Thyroid gland (tissue), 4 donors: ENCODE measurements around the gene PPP2R5E. TPM values are rescaled to one million over a fixed set of nuclear protein-coding genes. Genes with fewer than 3 reads are reported as not detected.

Experiments used
- DNase-seq, 2 donors: peaks; one replicate each; pipeline ENCODE4 v3.0.0-alpha.2; 2019
- H3K27ac ChIP-seq, 3 donors: fragments of 200-600 bp; sonication (generic); 1 replicate in 2 of 3; 2 replicates in 1 of 3; pipeline ENCODE4 v1.5.1; 2016 to 2019; ENCODE audit warnings: mild to moderate bottlenecking in 1 of 3, moderate library complexity in 1 of 3
- H3K27me3 ChIP-seq: fragments of 200-600 bp; sonication (generic); one replicate; pipeline ENCODE4 v1.5.1; 2019
- H3K36me3 ChIP-seq, 2 donors: fragments of 200-600 bp; sonication (generic); one replicate each; pipeline ENCODE4 v1.5.1; 2016 to 2019
- H3K4me1 ChIP-seq, 2 donors: fragments of 200-600 bp; sonication (generic); one replicate each; pipeline ENCODE4 v1.5.1; 2017 to 2019
- H3K4me3 ChIP-seq, 3 donors: fragments of 200-600 bp; sonication (generic); replicated peaks in 1 of 3; 1 replicate in 2 of 3; 2 replicates in 1 of 3; pipeline ENCODE4 v1.5.1; 2016; ENCODE audit warnings: mild to moderate bottlenecking in 1 of 3
- H3K9me3 ChIP-seq: fragments of 200-600 bp; sonication (generic); one replicate; pipeline ENCODE4 v1.5.1; 2017
- POLR2A ChIP-seq, 2 donors: fragments of 450-650 bp; IDR thresholded peaks; one replicate each; pipeline ENCODE4 v1.6.1; 2017; ENCODE audit warnings: antibody characterized with exemption in 2 of 2, mild to moderate bottlenecking in 2 of 2, moderate library complexity in 1 of 2
- WGBS, 2 donors: methylation state at CpG; one replicate each; pipeline ENCODE4 v1.1.5; 2017; 5-methylcytosine and 5-hydroxymethylcytosine counted together
- intact Hi-C: fragments of 100-400 bp; cut with DNase I; formaldehyde crosslinking; loops from one replicate; pipeline ENCODE4 v1.15.1; 2023
- total RNA-seq, 4 donors: library from RNA; depleted of rRNA; stranded (reverse); fragments of >200 nt; gene quantifications; one replicate each; pipeline ENCODE4 v1.2.3, GENCODE V29; 2016
- TF ChIP-seq, protein P1 (sequence below), 6 experiments: fragments of 200-600 bp in 3 of 6; fragments of 450-650 bp in 3 of 6; sonication (generic) in 3 of 6; IDR thresholded peaks; one replicate each; pipeline ENCODE4 v1.5.1; 2016 to 2019; ENCODE audit warnings: antibody characterized with exemption in 6 of 6, mild to moderate bottlenecking in 2 of 6, inconsistent platforms in 1 of 6, moderate library complexity in 1 of 6

The PPP2R5E gene
- total RNA-seq, 4 donors from 2014 or later, result 30.0 to 42.3 (median 36.0) TPM

GRCh38 chr14:63513756-63514155, 29.4 kb downstream of the PPP2R5E start:
- H3K36me3 ChIP-seq, result no peaks in the 10 kb centered on the region
- H3K27me3 ChIP-seq, result no peaks in the 10 kb centered on the region
- no peaks in the 10 kb centered on the region for H3K9me3 ChIP-seq
- 49 to 67% methylated on average over 4 of the region's 4 CpGs for WGBS, 2 donors
- intact Hi-C loops, result no loop called here
- peaks cover 18 to 34% of the 10 kb centered on the region in 2 donors for H3K4me1 ChIP-seq
- TF ChIP-seq POLR2A (IDR thresholded peaks at IDR 0.05), result no peak
- TF ChIP-seq, protein P1, sequence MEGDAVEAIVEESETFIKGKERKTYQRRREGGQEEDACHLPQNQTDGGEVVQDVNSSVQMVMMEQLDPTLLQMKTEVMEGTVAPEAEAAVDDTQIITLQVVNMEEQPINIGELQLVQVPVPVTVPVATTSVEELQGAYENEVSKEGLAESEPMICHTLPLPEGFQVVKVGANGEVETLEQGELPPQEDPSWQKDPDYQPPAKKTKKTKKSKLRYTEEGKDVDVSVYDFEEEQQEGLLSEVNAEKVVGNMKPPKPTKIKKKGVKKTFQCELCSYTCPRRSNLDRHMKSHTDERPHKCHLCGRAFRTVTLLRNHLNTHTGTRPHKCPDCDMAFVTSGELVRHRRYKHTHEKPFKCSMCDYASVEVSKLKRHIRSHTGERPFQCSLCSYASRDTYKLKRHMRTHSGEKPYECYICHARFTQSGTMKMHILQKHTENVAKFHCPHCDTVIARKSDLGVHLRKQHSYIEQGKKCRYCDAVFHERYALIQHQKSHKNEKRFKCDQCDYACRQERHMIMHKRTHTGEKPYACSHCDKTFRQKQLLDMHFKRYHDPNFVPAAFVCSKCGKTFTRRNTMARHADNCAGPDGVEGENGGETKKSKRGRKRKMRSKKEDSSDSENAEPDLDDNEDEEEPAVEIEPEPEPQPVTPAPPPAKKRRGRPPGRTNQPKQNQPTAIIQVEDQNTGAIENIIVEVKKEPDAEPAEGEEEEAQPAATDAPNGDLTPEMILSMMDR (IDR thresholded peaks at IDR 0.05), result no peak
- H3K27ac ChIP-seq, result peak overlapping the region in 2 of 3 donors; percentile 7 to 27
- peak; percentile 38 to 44 for DNase-seq
- no peak overlapping the region for H3K4me3 ChIP-seq

DNA sequence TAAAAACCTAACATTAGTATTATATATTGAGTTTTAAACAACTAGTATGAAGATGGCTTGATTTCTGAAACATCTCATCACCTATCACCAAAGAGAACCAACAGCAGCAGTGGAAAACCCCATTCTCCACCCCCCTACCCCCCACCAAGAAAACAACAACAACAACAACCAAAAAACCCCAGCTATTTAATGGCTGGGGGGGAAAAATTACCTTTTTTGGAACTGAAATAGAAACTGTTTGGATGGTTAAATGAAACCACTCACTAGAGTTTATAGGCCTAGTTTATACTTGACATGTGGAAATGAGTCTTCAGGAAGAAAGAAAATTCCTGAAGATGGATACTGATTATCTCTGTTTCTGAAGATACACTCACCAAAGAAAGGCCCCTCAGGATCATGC, 30.3 kb downstream of the PPP2R5E start:
- no peak for DNase-seq
- H3K36me3 ChIP-seq, result no peaks in the 10 kb centered on the region
- peaks cover 24 to 43% of the 10 kb centered on the region in 2 donors for H3K4me1 ChIP-seq
- no peaks in the 10 kb centered on the region for H3K27me3 ChIP-seq
- H3K27ac ChIP-seq, result peak overlapping the region in 1 of 3 donors; percentile 27
- intact Hi-C loops, result no loop called here
- TF ChIP-seq POLR2A (IDR thresholded peaks at IDR 0.05), result no peak
- TF ChIP-seq, protein P1 (IDR thresholded peaks at IDR 0.05), result no peak
- H3K9me3 ChIP-seq, result no peaks in the 10 kb centered on the region
- H3K4me3 ChIP-seq, result no peak overlapping the region

- intact Hi-C loops, result no loop called here
- Histone ChIP-seq H3K27ac (no peak overlapping the region), H3K36me3 (no peaks in the 10 kb centered on the region), H3K4me1 (peaks cover 24 to 46% of the 10 kb centered on the region in 2 donors), H3K9me3 (no peaks in the 10 kb centered on the region), H3K4me3 (no peak overlapping the region), H3K27me3 (no peaks in the 10 kb centered on the region)
- no peak for DNase-seq
- 85 to 89% methylated on average over 5 of the region's 5 CpGs for WGBS, 2 donors
- TF ChIP-seq, protein P1 (IDR thresholded peaks at IDR 0.05), result no peak
- no peak for TF ChIP-seq POLR2A (IDR thresholded peaks at IDR 0.05)
These were observed 32.6 kb downstream of the PPP2R5E start for GRCh38 chr14:63510538-63510937.

DNA sequence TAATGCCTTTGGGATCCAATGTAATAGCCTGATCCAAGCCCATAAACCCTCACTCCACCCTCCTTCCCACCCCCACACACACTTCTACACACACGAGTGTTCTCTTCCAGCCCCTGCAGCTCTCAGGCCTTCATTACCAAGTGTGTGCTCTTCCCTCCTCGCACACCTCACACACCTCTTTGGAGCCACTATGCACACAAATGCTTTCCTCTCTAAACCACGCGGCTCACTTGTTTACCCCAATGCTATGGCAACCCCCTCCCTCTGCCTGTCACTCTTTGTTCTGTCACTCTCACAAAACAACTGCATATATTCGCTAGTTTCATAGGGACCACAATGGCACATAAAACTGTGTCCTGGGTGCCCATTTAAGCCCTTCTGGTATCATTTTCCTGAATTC, 35.1 kb downstream of the PPP2R5E start:
- no peaks in the 10 kb centered on the region for H3K9me3 ChIP-seq
- no peak overlapping the region for H3K4me3 ChIP-seq
- no peak for TF ChIP-seq POLR2A (IDR thresholded peaks at IDR 0.05)
- TF ChIP-seq, protein P1 (IDR thresholded peaks at IDR 0.05), result no peak
- peaks cover 18 to 33% of the 10 kb centered on the region in 2 donors for H3K4me1 ChIP-seq
- intact Hi-C loops, result no loop called here
- no peak for DNase-seq
- H3K27ac ChIP-seq, result peak overlapping the region in 2 of 3 donors; percentile 4 to 12
- 39 to 48% methylated on average over 5 of the region's 5 CpGs for WGBS, 2 donors
- no peaks in the 10 kb centered on the region for H3K36me3 ChIP-seq
- no peaks in the 10 kb centered on the region for H3K27me3 ChIP-seq

GRCh38 chr14:63504648-63505047, 38.5 kb downstream of the PPP2R5E start:
- DNase-seq, result no peak

More at GRCh38 chr14:63504648-63505047, 38.5 kb downstream of the PPP2R5E start:
- Histone ChIP-seq H3K4me3 (no peak overlapping the region), H3K36me3 (no peaks in the 10 kb centered on the region), H3K9me3 (no peaks in the 10 kb centered on the region), H3K27ac (no peak overlapping the region), H3K4me1 (peaks cover 18 to 28% of the 10 kb centered on the region in 2 donors), H3K27me3 (no peaks in the 10 kb centered on the region)
- WGBS, 2 donors, result 87 to 95% methylated on average over 1 of the region's 1 CpG
- intact Hi-C loops, result no loop called here
- TF ChIP-seq, protein P1 (IDR thresholded peaks at IDR 0.05), result no peak
- TF ChIP-seq POLR2A (IDR thresholded peaks at IDR 0.05), result no peak
